Heart left ventricle (tissue), 16 donors: ENCODE measurements around the gene CXCL1. TPM values are rescaled to one million over a fixed set of nuclear protein-coding genes. Genes with fewer than 3 reads are reported as not detected.
A peak's percentile ranks its signal among the peaks of the same experiment; 100 is the strongest.

ENCODE experiments used
- ATAC-seq, 4 donors: fragments of 200-7000 bp; cut with Tn5 transposase; one replicate each; pipeline ENCODE4 v1.9.1; 2020 to 2022; ENCODE audit warnings: moderate library complexity in 4 of 4, mild to moderate bottlenecking in 3 of 4, moderate number of reproducible peaks in 1 of 4
- DNase-seq, 5 donors: peaks; one replicate each; pipeline ENCODE4 v3.0.0-alpha.2; 2020
- H3K27ac ChIP-seq, 12 donors: fragments of 200-600 bp; sonication (generic) in 4 of 12; one replicate each; pipeline versions ENCODE4 v1.5.0 to v1.8.0; 2016 to 2022; ENCODE audit warnings: mild to moderate bottlenecking in 2 of 12
- H3K27me3 ChIP-seq, 9 donors: fragments of 200-600 bp; sonication (generic) in 2 of 9; one replicate each; pipeline versions ENCODE4 v1.5.1 to v1.8.0; 2016 to 2022; ENCODE audit warnings: mild to moderate bottlenecking in 3 of 9
- H3K36me3 ChIP-seq, 9 donors: fragments of 200-600 bp; sonication (generic) in 2 of 9; one replicate each; pipeline versions ENCODE4 v1.5.0 to v1.8.0; 2018 to 2022; ENCODE audit warnings: mild to moderate bottlenecking in 2 of 9
- H3K4me1 ChIP-seq, 12 donors: fragments of 200-600 bp; sonication (generic) in 4 of 12; one replicate each; pipeline versions ENCODE4 v1.5.0 to v1.8.0; 2016 to 2022; ENCODE audit warnings: mild to moderate bottlenecking in 3 of 12
- H3K4me3 ChIP-seq, 12 donors: fragments of 200-600 bp; sonication (generic) in 4 of 12; one replicate each; pipeline versions ENCODE4 v1.5.0 to v1.8.0; 2017 to 2022; ENCODE audit warnings: mild to moderate bottlenecking in 9 of 12, moderate library complexity in 4 of 12
- H3K9me3 ChIP-seq, 12 donors: fragments of 200-600 bp; sonication (generic) in 4 of 12; one replicate each; pipeline versions ENCODE4 v1.5.0 to v1.8.0; 2016 to 2022; ENCODE audit warnings: mild to moderate bottlenecking in 1 of 12
- POLR2A ChIP-seq, 2 donors: fragments of 450-650 bp; IDR thresholded peaks; one replicate each; pipeline ENCODE4 v1.6.1; 2017; ENCODE audit warnings: antibody characterized with exemption in 2 of 2, mild to moderate bottlenecking in 2 of 2, moderate library complexity in 2 of 2
- WGBS, 4 donors: extraction: QIAGEN DNeasy Blood & Tissue Kit in 2 of 4; methylation state at CpG; one replicate each; pipeline versions ENCODE4 v1.1.5 to v1.1.7; 2013 to 2018; 5-methylcytosine and 5-hydroxymethylcytosine counted together
- intact Hi-C, 10 donors: fragments of 100-400 bp; cut with DNase I; formaldehyde crosslinking; loops; one replicate each; pipeline versions ENCODE4 v1.11.1 to v1.14.2; 2022
- polyA plus RNA-seq, 2 donors: library from polyadenylated mRNA; stranded (reverse); fragments of 200-250 nt; gene quantifications; one replicate each; pipeline ENCODE4 v1.2.3, GENCODE V29; 2013
- total RNA-seq, 9 donors: library from RNA; depleted of rRNA in 2 of 9; stranded (reverse); fragments of >200 nt in 2 of 9; fragmentation: NEBNext Ultra II Directional in 3 of 9; extraction: Animal tissue kit (Norgen Biotek cat#: 25700) in 3 of 9; gene quantifications; one replicate each; pipeline versions ENCODE4 v1.1.0 to v1.2.4, GENCODE V29; 2016 to 2023
- TF ChIP-seq, protein P1 (sequence below), 12 donors: fragments of 200-600 bp; sonication (generic) in 4 of 12; IDR thresholded peaks; one replicate each; pipeline versions ENCODE4 v1.5.0 to v1.8.0; 2018 to 2022; ENCODE audit warnings: antibody characterized with exemption in 12 of 12, mild to moderate bottlenecking in 5 of 12
- donor health status: ischemic (EF 13 %, LVEDD 7.1; RV severe dilation, severe dysfunction).
- donor health status: healthy with polysubstance abuse.
- donor health status: DM: no; HTN: yes; CAD: no.
- donor health status: DM: no; HTN: no; CAD: no.
- donor health status: ischemic (EF 25% LVEDD 6.9; RV normal size, moderate dysfunction).
- donor health status: ischemic (EF 25% LVEDD 5.7; RV mildly dilated, moderate dysfunction).
- donor health status: healthy.
- donor health status: DM: yes; HTN: yes; CAD: no.
- donor health status: ischemic (EF 35%, LVEDD 5.7; RV mildly dilated, moderate dysfunction).
- donor health status: nonischemic (EF 11% LVEDD 7.7; RV severe dilation, severe dysfunction).
- donor health status: DM: yes; HTN: yes; CAD: no.
- donor health status: PGD.
- donor health status: ischemic (EF 29% LVEDD 5.4; RV normal size, mild dysfunction).
- donor health status: nonischemic (EF 23%, LVEDD 6.1; RV moderate dilation, normal function).

Gene CXCL1
- total and polyA plus RNA-seq, 11 donors: 0.26 to 14.9 (median 1.7) TPM; not detected in 1

DNA sequence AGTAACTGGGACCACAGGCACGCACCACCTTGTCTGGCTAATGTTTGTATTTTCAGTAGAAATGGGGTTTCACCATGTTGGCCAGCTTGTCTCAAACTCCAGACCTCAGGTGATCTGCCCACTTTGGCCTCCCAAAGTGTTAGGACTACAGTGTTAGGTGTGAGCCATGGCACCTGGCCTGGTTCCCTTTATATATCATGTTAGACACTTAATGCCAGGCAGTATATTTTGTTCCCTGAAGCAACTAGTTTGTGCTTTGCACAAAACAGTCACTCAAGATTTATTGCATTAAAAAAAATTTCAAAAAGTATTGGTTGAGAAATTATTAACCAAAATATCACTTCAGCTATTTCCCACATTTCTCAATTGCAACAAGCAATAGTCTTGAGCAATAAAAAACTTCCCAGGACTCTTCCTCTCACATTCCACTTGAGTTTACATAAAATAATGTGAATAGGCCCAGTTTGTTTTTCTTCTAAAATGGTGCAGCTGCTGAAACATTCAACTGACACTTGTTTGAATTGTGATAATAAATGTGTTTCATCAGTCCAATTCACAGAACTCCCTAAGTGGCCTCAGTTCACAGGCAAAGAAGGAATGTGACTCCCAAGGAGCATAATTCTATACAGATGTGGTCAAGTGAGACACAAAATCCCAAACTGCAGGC, 22.7 kb downstream of the CXCL1 start:
- DNase-seq (no peak), ATAC-seq (peak in 1 of 4 donors; percentile 74)
- H3K4me1 ChIP-seq: peaks cover 0 to 6% (median 0%) of the 10 kb centered on the region in 12 donors
- peak overlapping the region in 1 of 12 donors; percentile 50 for H3K27ac ChIP-seq
- H3K9me3 ChIP-seq: no peaks in the 10 kb centered on the region
- H3K4me3 ChIP-seq: no peak overlapping the region
- no peaks in the 10 kb centered on the region for H3K36me3 ChIP-seq
- intact Hi-C loops: no loop called here
- WGBS, 4 donors: 88 to 98% (median 94%) methylated on average over 1 of the region's 1 CpG
- no peaks in the 10 kb centered on the region for H3K27me3 ChIP-seq
- TF ChIP-seq, protein P1, sequence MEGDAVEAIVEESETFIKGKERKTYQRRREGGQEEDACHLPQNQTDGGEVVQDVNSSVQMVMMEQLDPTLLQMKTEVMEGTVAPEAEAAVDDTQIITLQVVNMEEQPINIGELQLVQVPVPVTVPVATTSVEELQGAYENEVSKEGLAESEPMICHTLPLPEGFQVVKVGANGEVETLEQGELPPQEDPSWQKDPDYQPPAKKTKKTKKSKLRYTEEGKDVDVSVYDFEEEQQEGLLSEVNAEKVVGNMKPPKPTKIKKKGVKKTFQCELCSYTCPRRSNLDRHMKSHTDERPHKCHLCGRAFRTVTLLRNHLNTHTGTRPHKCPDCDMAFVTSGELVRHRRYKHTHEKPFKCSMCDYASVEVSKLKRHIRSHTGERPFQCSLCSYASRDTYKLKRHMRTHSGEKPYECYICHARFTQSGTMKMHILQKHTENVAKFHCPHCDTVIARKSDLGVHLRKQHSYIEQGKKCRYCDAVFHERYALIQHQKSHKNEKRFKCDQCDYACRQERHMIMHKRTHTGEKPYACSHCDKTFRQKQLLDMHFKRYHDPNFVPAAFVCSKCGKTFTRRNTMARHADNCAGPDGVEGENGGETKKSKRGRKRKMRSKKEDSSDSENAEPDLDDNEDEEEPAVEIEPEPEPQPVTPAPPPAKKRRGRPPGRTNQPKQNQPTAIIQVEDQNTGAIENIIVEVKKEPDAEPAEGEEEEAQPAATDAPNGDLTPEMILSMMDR (IDR thresholded peaks at IDR 0.05): no peak
- TF ChIP-seq POLR2A (IDR thresholded peaks at IDR 0.05): no peak

DNA sequence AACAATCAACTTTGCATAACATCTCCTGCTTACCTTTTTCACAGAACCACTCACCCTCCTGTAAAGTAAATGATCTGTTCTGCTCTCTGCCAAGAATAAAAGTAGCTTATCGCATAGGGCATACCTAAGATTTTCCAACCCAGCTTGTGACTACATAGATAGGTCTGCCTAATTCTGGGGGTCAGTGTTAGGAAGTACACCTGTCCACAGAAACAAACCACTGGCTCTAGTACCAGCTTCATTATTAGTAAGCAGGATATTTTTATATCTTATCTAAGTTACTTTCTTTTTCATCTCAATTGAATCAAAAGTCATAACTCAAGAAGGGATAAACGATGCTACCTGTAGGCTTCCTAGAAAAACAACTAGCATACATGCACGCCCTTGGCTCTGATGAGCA, 23.8 kb downstream of the CXCL1 start:
- WGBS, 4 donors: 75 to 78% (median 77%) methylated on average over 3 of the region's 3 CpGs
- peaks cover 0 to 6% (median 0%) of the 10 kb centered on the region in 12 donors for H3K4me1 ChIP-seq
- H3K36me3 ChIP-seq: no peaks in the 10 kb centered on the region
- ATAC-seq (no peak), DNase-seq (no peak)
- no peak overlapping the region for H3K27ac ChIP-seq
- H3K27me3 ChIP-seq: no peaks in the 10 kb centered on the region
- H3K9me3 ChIP-seq: no peaks in the 10 kb centered on the region
- H3K4me3 ChIP-seq: no peak overlapping the region
- TF ChIP-seq, protein P1 (IDR thresholded peaks at IDR 0.05): no peak
- no peak for TF ChIP-seq POLR2A (IDR thresholded peaks at IDR 0.05)
- intact Hi-C loops: no loop called here

DNA sequence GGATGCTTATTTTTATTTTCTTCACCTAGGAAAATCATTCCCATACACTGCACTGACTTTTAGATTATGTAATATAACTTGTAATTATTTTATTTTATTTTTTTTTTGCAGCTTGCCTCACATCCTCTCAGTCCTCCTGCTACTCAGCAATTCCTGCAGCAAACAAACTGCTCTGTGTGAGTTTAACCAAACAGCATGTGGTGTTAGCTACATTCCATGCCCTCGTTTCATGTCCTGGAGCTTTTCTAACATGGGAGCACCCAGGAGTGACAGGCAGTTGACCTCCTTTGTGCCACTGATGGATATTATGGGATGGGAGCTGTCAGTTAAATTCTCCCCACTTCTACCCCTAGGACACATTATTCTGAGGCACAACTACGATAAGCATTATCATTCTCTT, 24.8 kb downstream of the CXCL1 start:
- DNase-seq (no peak), ATAC-seq (no peak)
- H3K27ac ChIP-seq: no peak overlapping the region
- TF ChIP-seq, protein P1 (IDR thresholded peaks at IDR 0.05): no peak
- TF ChIP-seq POLR2A (IDR thresholded peaks at IDR 0.05): no peak
- intact Hi-C loops: no loop called here
- no peaks in the 10 kb centered on the region for H3K27me3 ChIP-seq
- H3K4me1 ChIP-seq: peaks cover 0 to 6% (median 0%) of the 10 kb centered on the region in 12 donors
- no peaks in the 10 kb centered on the region for H3K36me3 ChIP-seq
- 22 to 65% (median 40%) methylated on average over 2 of the region's 2 CpGs for WGBS, 4 donors
- no peak overlapping the region for H3K4me3 ChIP-seq
- H3K9me3 ChIP-seq: no peaks in the 10 kb centered on the region

DNA sequence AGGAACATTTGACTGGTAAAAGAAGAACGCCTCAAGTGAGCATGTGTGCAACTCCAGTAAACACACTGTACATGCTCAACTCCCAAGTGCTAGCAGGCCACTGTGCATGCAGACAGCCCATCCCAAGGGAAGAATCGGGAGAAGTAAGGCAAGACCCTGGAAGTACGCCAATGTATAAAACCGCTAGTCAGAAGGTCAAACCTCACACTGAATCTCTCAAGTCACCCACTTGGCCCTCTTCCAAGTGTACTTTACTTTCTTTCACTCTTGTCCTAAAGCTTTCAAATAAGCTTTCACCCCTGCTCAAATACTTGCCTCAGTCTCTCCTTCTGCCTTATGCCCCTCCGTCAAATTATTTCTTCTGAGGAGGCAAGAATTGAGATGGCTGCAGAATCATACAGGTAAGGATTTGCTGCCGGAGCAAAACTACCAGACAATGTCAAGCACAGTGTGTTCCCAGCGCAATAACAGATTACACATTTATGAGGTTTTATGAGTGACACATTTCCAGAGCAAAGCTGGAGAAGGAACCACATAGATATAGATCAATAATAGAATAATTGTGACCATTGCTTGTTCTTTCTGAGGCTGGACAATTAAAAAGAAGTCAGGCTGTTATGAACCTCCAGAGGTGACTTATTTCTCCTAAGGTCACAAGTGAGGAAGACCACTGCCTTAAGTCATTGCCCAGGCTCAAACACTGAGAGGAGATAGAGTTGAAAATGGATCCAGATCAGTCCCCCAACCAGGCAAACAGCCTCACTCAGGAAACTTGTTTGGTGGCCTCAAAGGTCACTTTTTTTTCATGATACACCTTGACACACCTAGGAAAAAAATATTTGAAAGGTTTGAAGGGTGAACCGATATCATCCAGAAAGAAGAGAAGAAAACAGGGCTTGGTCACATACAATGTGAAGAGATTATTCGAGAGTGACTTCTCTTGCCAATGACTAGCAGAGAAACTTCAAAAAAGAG, 26.3 kb downstream of the CXCL1 start:
- ATAC-seq (no peak), DNase-seq (no peak)
- intact Hi-C loops: no loop called here
- TF ChIP-seq POLR2A (IDR thresholded peaks at IDR 0.05): no peak
- TF ChIP-seq, protein P1 (IDR thresholded peaks at IDR 0.05): no peak
- Histone ChIP-seq H3K36me3 (no peaks in the 10 kb centered on the region), H3K27me3 (no peaks in the 10 kb centered on the region), H3K27ac (no peak overlapping the region), H3K4me1 (peaks cover 0 to 6% (median 0%) of the 10 kb centered on the region in 12 donors), H3K4me3 (no peak overlapping the region), H3K9me3 (no peaks in the 10 kb centered on the region)
- 80 to 82% (median 81%) methylated on average over 9 of the region's 9 CpGs for WGBS, 4 donors
